HepG2 (cell line): ENCODE measurements around the gene SDR9C7. TPM values are rescaled to one million over a fixed set of nuclear protein-coding genes. Genes with fewer than 3 reads are reported as not detected.

Experiments
- ATF4 ChIP-seq, 2 experiments: fragments of 450-650 bp in 1 of 2; sonication (generic) in 1 of 2; formaldehyde crosslinking; IDR thresholded peaks; 2 replicates each; pipeline versions ENCODE4 v1.5.0 to v1.8.0; 2020 to 2022; ENCODE audit warnings: mild to moderate bottlenecking in 1 of 2, missing genetic modification reagents in 1 of 2
- CENPBD1 ChIP-seq: sonication (generic); formaldehyde crosslinking; IDR thresholded peaks from 2 replicates; pipeline ENCODE4 v1.8.0; 2022; ENCODE audit warnings: missing genetic modification reagents, low read depth, mild to moderate bottlenecking, borderline replicate concordance
- CHD4 ChIP-seq: fragments of 200-600 bp; sonication (generic); IDR thresholded peaks from 2 replicates; pipeline ENCODE4 v1.7.0; 2017; ENCODE audit warnings: mild to moderate bottlenecking, low read length, borderline replicate concordance
- EP300 ChIP-seq, 3 experiments: sonication (generic) in 1 of 3; formaldehyde crosslinking in 1 of 3; IDR thresholded peaks; 2 replicates each; pipeline versions ENCODE4 v1.5.1 to v1.6.1; 2011 to 2020; ENCODE audit warnings: low read depth in 2 of 3, low read length in 2 of 3, borderline replicate concordance in 1 of 3, improper control_type of control experiment in 1 of 3, mild to moderate bottlenecking in 1 of 3, missing genetic modification reagents in 1 of 3, moderate library complexity in 1 of 3
- JUN ChIP-seq: sonication (generic); formaldehyde crosslinking; IDR thresholded peaks from 2 replicates; pipeline ENCODE4 v1.4.0; 2020; ENCODE audit warnings: mild to moderate bottlenecking, missing genetic modification reagents
- KDM6A ChIP-seq: IDR thresholded peaks from 2 replicates; pipeline ENCODE4 v1.6.1; 2016; ENCODE audit warnings: low read depth
- SKIL ChIP-seq: sonication (generic); formaldehyde crosslinking; IDR thresholded peaks from 2 replicates; pipeline ENCODE4 v1.8.0; 2022; ENCODE audit warnings: missing genetic modification reagents, mild to moderate bottlenecking, moderate library complexity, borderline replicate concordance
- SMARCC2 ChIP-seq: fragments of 450-650 bp; IDR thresholded peaks from 2 replicates; pipeline ENCODE4 v1.6.1; 2017; ENCODE audit warnings: antibody characterized with exemption, mild to moderate bottlenecking
- SSRP1 ChIP-seq: IDR thresholded peaks from 2 replicates; pipeline ENCODE4 v1.6.1; 2016; ENCODE audit warnings: control low read depth
- XRCC5 ChIP-seq: fragments of 200-400 bp; formaldehyde crosslinking; optimal IDR thresholded peaks from 2 replicates; pipeline ENCODE3; 2017; ENCODE audit warnings: mild to moderate bottlenecking, low read length
- ZFP36L1 ChIP-seq: sonication (generic); formaldehyde crosslinking; IDR thresholded peaks from 2 replicates; pipeline ENCODE4 v1.8.0; 2022; ENCODE audit warnings: mild to moderate bottlenecking, missing genetic modification reagents, moderate library complexity
- ZNF280B ChIP-seq: sonication (generic); formaldehyde crosslinking; IDR thresholded peaks from 2 replicates; pipeline ENCODE4 v1.5.0; 2020; ENCODE audit warnings: missing genetic modification reagents, mild to moderate bottlenecking, borderline replicate concordance
- ZNF772 ChIP-seq: sonication (generic); formaldehyde crosslinking; IDR thresholded peaks from 2 replicates; pipeline ENCODE4 v1.5.0; 2020; ENCODE audit warnings: mild to moderate bottlenecking, missing genetic modification reagents
- polyA plus RNA-seq, 8 experiments: library from polyadenylated mRNA; depleted of rRNA in 3 of 8; stranded (reverse) in 7 of 8; unstranded in 1 of 8; fragments of >200 nt; fragmentation: Illumina TruSeq in 4 of 8; extraction: Trizol in 4 of 8; gene quantifications; 2 replicates each; pipeline versions ENCODE4 v1.2.1 to v1.2.3, GENCODE V29; 2011 to 2016; ENCODE audit warnings: low read depth in 4 of 8, missing spikeins in 1 of 8, mixed read lengths in 1 of 8; ENCODE audit not compliant: insufficient read depth in 1 of 8
- total RNA-seq, 5 experiments: library from RNA; depleted of rRNA; stranded (reverse); fragments of >200 nt; fragmentation: Illumina TruSeq; extraction: Trizol; gene quantifications; 2 replicates each; pipeline ENCODE4 v1.2.3, GENCODE V29; 2016; ENCODE audit warnings: low read depth in 1 of 5
- TF ChIP-seq, protein P1 (sequence below): sonication (generic); formaldehyde crosslinking; IDR thresholded peaks from 2 replicates; pipeline ENCODE4 v1.9.0; 2021; ENCODE audit warnings: missing genetic modification reagents, mild to moderate bottlenecking, borderline replicate concordance
- TF ChIP-seq, protein P2 (sequence below): sonication (generic); formaldehyde crosslinking; IDR thresholded peaks from 2 replicates; pipeline ENCODE4 v1.4.0; 2020; ENCODE audit warnings: missing genetic modification reagents, borderline replicate concordance

The SDR9C7 gene
- total and polyA plus RNA-seq, 2 of the 13 experiments (the other 11 are each of a cell fraction or from before 2014, with no cell fraction given), result 0.04 TPM; not detected in 1

- TF ChIP-seq ZNF280B (CRISPR knock-in tag) (no peak), XRCC5 (no peak), CENPBD1 (CRISPR knock-in tag) (0 out of 2 replicates have a peak, but pooled peaks have one; percentile 63), SMARCC2 (peak; percentile 33; the same call in 1 of the 2 replicates), CHD4 (no peak), SKIL (CRISPR knock-in tag) (0 out of 2 replicates have a peak, but pooled peaks have one; percentile 37), KDM6A (peak; percentile 86), ZFP36L1 (CRISPR knock-in tag) (no peak), ATF4 (CRISPR knock-in tag; IDR thresholded peaks at IDR 0.05) (peak in 1 of 2 experiments; percentile 62; a peak in 1 of 4 replicates), JUN (CRISPR knock-in tag) (0 out of 2 replicates have a peak, but pooled peaks have one; percentile 55), SSRP1 (CRISPR knock-in tag) (peak; percentile 48; the same call in 1 of the 2 replicates), EP300 (IDR thresholded peaks at IDR 0.05; ENCODE audit: low read depth in 2 of 2, low read length in 2 of 2) (peak; percentile 80 to 93), EP300 (CRISPR knock-in tag; IDR thresholded peaks at IDR 0.05; ENCODE audit: borderline replicate concordance) (peak; percentile 92), ZNF772 (CRISPR knock-in tag) (peak; percentile 93)
- TF ChIP-seq, protein P1, sequence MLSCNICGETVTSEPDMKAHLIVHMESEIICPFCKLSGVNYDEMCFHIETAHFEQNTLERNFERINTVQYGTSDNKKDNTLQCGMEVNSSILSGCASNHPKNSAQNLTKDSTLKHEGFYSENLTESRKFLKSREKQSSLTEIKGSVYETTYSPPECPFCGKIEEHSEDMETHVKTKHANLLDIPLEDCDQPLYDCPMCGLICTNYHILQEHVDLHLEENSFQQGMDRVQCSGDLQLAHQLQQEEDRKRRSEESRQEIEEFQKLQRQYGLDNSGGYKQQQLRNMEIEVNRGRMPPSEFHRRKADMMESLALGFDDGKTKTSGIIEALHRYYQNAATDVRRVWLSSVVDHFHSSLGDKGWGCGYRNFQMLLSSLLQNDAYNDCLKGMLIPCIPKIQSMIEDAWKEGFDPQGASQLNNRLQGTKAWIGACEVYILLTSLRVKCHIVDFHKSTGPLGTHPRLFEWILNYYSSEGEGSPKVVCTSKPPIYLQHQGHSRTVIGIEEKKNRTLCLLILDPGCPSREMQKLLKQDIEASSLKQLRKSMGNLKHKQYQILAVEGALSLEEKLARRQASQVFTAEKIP (CRISPR knock-in tag), result no peak
- TF ChIP-seq, protein P2, sequence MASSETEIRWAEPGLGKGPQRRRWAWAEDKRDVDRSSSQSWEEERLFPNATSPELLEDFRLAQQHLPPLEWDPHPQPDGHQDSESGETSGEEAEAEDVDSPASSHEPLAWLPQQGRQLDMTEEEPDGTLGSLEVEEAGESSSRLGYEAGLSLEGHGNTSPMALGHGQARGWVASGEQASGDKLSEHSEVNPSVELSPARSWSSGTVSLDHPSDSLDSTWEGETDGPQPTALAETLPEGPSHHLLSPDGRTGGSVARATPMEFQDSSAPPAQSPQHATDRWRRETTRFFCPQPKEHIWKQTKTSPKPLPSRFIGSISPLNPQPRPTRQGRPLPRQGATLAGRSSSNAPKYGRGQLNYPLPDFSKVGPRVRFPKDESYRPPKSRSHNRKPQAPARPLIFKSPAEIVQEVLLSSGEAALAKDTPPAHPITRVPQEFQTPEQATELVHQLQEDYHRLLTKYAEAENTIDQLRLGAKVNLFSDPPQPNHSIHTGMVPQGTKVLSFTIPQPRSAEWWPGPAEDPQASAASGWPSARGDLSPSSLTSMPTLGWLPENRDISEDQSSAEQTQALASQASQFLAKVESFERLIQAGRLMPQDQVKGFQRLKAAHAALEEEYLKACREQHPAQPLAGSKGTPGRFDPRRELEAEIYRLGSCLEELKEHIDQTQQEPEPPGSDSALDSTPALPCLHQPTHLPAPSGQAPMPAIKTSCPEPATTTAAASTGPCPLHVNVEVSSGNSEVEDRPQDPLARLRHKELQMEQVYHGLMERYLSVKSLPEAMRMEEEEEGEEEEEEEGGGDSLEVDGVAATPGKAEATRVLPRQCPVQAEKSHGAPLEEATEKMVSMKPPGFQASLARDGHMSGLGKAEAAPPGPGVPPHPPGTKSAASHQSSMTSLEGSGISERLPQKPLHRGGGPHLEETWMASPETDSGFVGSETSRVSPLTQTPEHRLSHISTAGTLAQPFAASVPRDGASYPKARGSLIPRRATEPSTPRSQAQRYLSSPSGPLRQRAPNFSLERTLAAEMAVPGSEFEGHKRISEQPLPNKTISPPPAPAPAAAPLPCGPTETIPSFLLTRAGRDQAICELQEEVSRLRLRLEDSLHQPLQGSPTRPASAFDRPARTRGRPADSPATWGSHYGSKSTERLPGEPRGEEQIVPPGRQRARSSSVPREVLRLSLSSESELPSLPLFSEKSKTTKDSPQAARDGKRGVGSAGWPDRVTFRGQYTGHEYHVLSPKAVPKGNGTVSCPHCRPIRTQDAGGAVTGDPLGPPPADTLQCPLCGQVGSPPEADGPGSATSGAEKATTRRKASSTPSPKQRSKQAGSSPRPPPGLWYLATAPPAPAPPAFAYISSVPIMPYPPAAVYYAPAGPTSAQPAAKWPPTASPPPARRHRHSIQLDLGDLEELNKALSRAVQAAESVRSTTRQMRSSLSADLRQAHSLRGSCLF (CRISPR knock-in tag), result no peak
Measured at GRCh38 chr12:56941299-56942017, 7.2 kb upstream of the SDR9C7 start (continued).
